CD4-positive, alpha-beta T cell (primary cell): ENCODE results near the gene THRA. TPM values are rescaled to one million over a fixed set of nuclear protein-coding genes. Genes with fewer than 3 reads are reported as not detected.
A peak's percentile ranks its signal among the peaks of the same experiment; 100 is the strongest.

ENCODE experiments used
- ATAC-seq: fragments of 200-7000 bp; cut with Tn5 transposase; one replicate; pipeline ENCODE4 v1.10.0; 2022; ENCODE audit warnings: mild to moderate bottlenecking; ENCODE audit not compliant: poor library complexity
- CTCF ChIA-PET: fragments of 350-600 bp; sonication (Branson Sonifier 250); formaldehyde crosslinking; loops from one replicate; lab custom pipeline; 2021; ENCODE audit warnings: antibody characterized with exemption, inconsistent platforms; lab: Charles Lee
- POLR2A ChIA-PET: fragments of 350-600 bp; sonication (Branson Sonifier 250); formaldehyde crosslinking; loops from one replicate; lab custom pipeline; 2021; ENCODE audit warnings: antibody characterized with exemption, inconsistent platforms; lab: Charles Lee
- DNase-seq, 14 experiments: peaks; one replicate each; pipeline ENCODE4 v3.0.0-alpha.2; 2013 to 2020; ENCODE audit warnings: mixed read lengths in 2 of 14
- H3K27ac ChIP-seq, 2 donors: one replicate each; pipeline versions ENCODE4 v1.5.1 to v1.7.0; 2013; ENCODE audit warnings: low read length in 2 of 2, low read depth in 1 of 2, mild to moderate bottlenecking in 1 of 2
- H3K27me3 ChIP-seq, 2 experiments: 1 replicate in 1 of 2; 2 replicates in 1 of 2; pipeline versions ENCODE4 v1.6.1 to v1.7.0; 2013; ENCODE audit warnings: low read length in 2 of 2, control low read depth in 1 of 2, mild to moderate bottlenecking in 1 of 2, moderate library complexity in 1 of 2; ENCODE audit not compliant: insufficient read depth in 2 of 2, control insufficient read depth in 1 of 2
- H3K36me3 ChIP-seq: one replicate; pipeline ENCODE4 v1.6.1; 2013; ENCODE audit warnings: low read length, control low read depth; ENCODE audit not compliant: insufficient read depth
- H3K4me1 ChIP-seq: one replicate; pipeline ENCODE4 v1.6.1; 2013; ENCODE audit warnings: low read length, control low read depth; ENCODE audit not compliant: insufficient read depth
- H3K4me3 ChIP-seq: one replicate; pipeline ENCODE4 v1.5.1; 2013; ENCODE audit warnings: mild to moderate bottlenecking, low read length, moderate library complexity
- H3K9me3 ChIP-seq, 2 experiments: 1 replicate in 1 of 2; 2 replicates in 1 of 2; pipeline versions ENCODE4 v1.6.1 to v1.7.0; 2013; ENCODE audit warnings: low read length in 2 of 2, mild to moderate bottlenecking in 2 of 2, control low read depth in 1 of 2, moderate library complexity in 1 of 2; ENCODE audit not compliant: control insufficient read depth in 1 of 2, insufficient read depth in 1 of 2
- H3K27ac Mint-ChIP-seq: one replicate; pipeline ENCODE4 v1.8.0; 2020; ENCODE audit warnings: mixed read lengths
- H3K27me3 Mint-ChIP-seq: one replicate; pipeline ENCODE4 v1.8.0; 2021; ENCODE audit warnings: mixed read lengths
- H3K36me3 Mint-ChIP-seq: one replicate; pipeline ENCODE4 v1.8.0; 2021; ENCODE audit warnings: low read depth, mixed read lengths
- H3K4me1 Mint-ChIP-seq: one replicate; pipeline ENCODE4 v1.8.0; 2021; ENCODE audit warnings: low read depth, mixed read lengths
- H3K4me3 Mint-ChIP-seq: one replicate; pipeline ENCODE4 v1.8.0; 2020; ENCODE audit warnings: mild to moderate bottlenecking, mixed read lengths
- H3K9me3 Mint-ChIP-seq: one replicate; pipeline ENCODE4 v1.8.0; 2020; ENCODE audit warnings: mixed read lengths
- intact Hi-C, 2 experiments: fragments of 100-400 bp; cut with DNase I in 1 of 2; cut with micrococcal nuclease in 1 of 2; formaldehyde crosslinking; loops; one replicate each; pipeline versions ENCODE4 v1.15.1 to v1.9.0; 2023 to 2025; cut with DNase I, micrococcal nuclease
- total RNA-seq, 174 experiments: library from RNA in 2 of 174; stranded (reverse) in 2 of 174; gene quantifications; one replicate each; pipeline ENCODE4 v1.2.3 and lab custom pipeline; 2021 to 2026
- TF ChIP-seq, protein P1 (sequence below): fragments of 200-600 bp; IDR thresholded peaks from one replicate; pipeline ENCODE4 v1.8.0; 2022; ENCODE audit warnings: antibody characterized with exemption, mild to moderate bottlenecking

THRA gene
- total RNA-seq, 2 experiments from 2014 or later, result 35.2 to 36.4 TPM

DNA sequence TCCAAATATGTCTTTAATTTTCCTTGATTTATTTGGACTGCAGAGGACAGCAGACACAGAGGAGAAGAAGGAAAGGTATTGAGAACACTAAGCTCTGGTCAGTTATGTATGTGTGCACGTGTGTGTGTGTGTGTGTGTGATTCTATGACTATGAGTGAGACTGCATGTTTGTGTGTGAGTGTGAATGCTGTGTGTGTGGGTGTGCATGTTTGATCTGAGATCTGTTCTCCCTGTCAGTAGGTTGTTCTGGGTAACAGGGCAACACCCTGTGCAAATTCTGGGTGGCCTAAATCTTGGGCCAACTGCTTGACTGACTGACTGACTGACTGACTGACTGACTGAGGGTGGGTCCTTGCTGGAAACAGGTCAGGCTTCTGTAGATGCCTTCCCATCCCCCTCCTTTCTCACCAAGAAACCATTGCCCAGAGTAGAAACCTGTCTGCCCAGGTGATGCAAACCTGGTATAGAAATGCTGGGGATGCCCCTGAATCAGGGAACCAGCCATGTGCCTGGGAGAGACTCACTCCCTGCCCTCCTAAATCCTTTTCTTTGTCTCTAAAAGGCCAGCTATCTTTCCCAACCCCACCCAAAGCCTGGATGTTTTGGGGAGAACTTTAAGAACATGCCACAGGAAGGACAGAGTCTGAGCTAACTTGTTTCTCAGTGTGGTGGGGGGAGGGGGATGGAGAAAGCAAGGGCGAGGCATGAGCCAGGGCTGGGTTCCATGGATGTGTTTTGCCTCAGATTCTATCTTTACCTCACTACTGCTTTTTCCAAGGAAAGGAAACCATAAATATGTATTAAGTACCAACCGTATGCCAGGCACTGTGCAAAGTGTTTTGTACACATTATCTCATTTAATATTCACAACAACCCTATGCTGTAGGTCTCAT, 42.1 kb downstream of the THRA start:
- POLR2A ChIA-PET, result interaction anchor here (1.0 to 3.0 kb wide), 2 partner anchors 8 to 9 kb away, joined by 6 to 28 read pairs; no protein-coding TSS in a partner anchor
- DNase-seq, result peak in 1 of 14 experiments; percentile 28

DNA sequence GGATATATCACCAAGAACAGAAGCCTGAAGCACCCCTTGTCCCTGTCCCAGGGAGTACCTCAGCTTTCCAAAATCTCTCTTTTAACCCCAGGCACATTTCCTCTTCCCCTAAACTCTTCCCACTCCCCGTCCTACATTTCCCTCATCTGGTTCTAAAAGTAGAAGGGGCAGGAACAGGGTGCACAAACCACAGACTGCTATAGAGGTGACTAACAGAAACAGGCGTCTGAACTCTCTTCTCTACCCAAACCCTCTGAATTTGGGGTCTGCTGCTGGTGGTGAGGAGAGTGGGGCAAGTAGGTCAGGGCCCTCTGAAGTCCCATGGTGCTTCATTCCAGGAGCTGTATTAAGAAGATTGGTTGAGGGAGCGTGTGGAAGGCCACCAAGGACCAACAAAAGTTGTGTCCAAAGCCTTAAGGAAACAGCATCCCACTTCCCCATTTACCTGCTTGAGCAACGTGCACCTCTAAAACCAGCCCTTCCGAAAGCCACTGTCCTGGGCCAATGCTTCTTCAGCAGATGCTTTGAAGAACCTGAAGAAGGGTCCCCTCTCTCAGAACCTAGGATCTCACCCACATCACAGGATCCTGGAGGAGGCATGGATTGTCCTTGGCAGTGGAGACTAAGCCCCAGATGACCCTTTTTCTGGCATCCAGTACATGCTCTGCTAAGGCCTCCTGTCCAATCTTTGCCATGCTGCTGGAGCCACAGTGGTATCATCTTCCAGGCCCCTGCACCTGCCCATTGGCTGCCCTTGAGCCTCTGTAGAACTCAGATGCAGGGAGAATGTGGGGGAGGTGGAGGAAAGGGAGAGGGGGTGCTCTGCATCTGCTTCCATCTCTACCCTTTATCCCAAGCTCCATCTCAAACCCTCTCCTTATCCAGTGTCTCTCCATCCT, 43.3 kb downstream of the THRA start:
- Histone ChIP-seq H3K27me3 (no peaks in the 10 kb centered on the region), H3K9me3 (no peaks in the 10 kb centered on the region), H3K36me3 (no peaks in the 10 kb centered on the region), H3K27ac (peak overlapping the region; percentile 94 to 95), H3K4me1 (peaks cover 97% of the 10 kb centered on the region), H3K4me3 (no peak overlapping the region)
- intact Hi-C loops, result no loop called here
- TF ChIP-seq, protein P1, sequence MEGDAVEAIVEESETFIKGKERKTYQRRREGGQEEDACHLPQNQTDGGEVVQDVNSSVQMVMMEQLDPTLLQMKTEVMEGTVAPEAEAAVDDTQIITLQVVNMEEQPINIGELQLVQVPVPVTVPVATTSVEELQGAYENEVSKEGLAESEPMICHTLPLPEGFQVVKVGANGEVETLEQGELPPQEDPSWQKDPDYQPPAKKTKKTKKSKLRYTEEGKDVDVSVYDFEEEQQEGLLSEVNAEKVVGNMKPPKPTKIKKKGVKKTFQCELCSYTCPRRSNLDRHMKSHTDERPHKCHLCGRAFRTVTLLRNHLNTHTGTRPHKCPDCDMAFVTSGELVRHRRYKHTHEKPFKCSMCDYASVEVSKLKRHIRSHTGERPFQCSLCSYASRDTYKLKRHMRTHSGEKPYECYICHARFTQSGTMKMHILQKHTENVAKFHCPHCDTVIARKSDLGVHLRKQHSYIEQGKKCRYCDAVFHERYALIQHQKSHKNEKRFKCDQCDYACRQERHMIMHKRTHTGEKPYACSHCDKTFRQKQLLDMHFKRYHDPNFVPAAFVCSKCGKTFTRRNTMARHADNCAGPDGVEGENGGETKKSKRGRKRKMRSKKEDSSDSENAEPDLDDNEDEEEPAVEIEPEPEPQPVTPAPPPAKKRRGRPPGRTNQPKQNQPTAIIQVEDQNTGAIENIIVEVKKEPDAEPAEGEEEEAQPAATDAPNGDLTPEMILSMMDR, result no peak
- ChIA-PET CTCF (interaction anchor here (1.2 to 1.3 kb wide), 2 partner anchors 31 to 63 kb away, joined by 3 read pairs; no protein-coding TSS in a partner anchor), POLR2A (interaction anchor here (1.1 to 3.0 kb wide), 8 partner anchors 7 to 217 kb away, joined by 3 to 36 read pairs (median 9); partner anchors contain the start of genes CASC3, MED24 and THRA)
- Mint-ChIP-seq H3K27ac (peak overlapping the region; percentile 99), H3K4me3 (peak overlapping the region; percentile 82), H3K9me3 (no peaks in the 10 kb centered on the region), H3K4me1 (peaks cover 94% of the 10 kb centered on the region), H3K36me3 (no peaks in the 10 kb centered on the region), H3K27me3 (no peaks in the 10 kb centered on the region)
- no peak for DNase-seq
- no peak for ATAC-seq

More for the DNA sequence above, 42.1 kb downstream of the THRA start:
- ATAC-seq, result no peak
- CTCF ChIA-PET, result interaction anchor here (1.0 to 1.5 kb wide), 2 partner anchors 29 to 92 kb away, joined by 3 to 5 read pairs; no protein-coding TSS in a partner anchor
- peaks cover 8% of the 10 kb centered on the region for H3K36me3 Mint-ChIP-seq
- H3K27me3 Mint-ChIP-seq, result no peaks in the 10 kb centered on the region
- peaks cover 94% of the 10 kb centered on the region for H3K4me1 Mint-ChIP-seq
- no peaks in the 10 kb centered on the region for H3K9me3 Mint-ChIP-seq
- no peaks in the 10 kb centered on the region for H3K27me3 ChIP-seq
- no peak overlapping the region for H3K4me3 ChIP-seq
- peaks cover 97% of the 10 kb centered on the region for H3K4me1 ChIP-seq
- intact Hi-C loops, result no loop called here
- peak overlapping the region in 1 of 2 donors; percentile 25 for H3K27ac ChIP-seq
- H3K9me3 ChIP-seq, result no peaks in the 10 kb centered on the region
- H3K4me3 Mint-ChIP-seq, result peak overlapping the region; percentile 52
- no peaks in the 10 kb centered on the region for H3K36me3 ChIP-seq
- TF ChIP-seq, protein P1, result no peak
- H3K27ac Mint-ChIP-seq, result peak overlapping the region; percentile 99
